Measurements from ENCODE around the gene DPPA5.
"Not testable (repeated sequence)": the region's sequence is repeated elsewhere in the genome, so short reads cannot be mapped to it uniquely, and the experiment has no call there.

Gene DPPA5

DNA sequence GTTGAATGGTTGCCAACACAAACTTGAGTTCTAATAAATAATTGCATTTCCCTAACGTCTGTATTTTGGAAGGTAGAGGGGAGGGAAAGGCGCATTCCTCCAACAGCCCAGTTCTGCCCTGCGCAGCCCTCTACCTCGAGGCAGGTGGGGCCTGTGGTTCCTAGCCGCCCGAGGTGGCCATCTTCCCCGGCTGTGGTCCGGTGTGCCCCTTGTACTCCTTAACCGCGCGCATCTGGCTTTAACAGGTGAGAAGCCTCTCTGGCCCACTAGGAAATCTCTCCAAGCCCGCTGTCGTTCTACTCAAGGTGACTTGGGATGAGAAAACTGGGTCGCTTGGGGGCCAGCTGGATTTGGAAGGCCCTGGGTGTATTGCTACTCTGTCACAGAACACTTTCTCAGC lies 10.0 kb upstream of the DPPA5 start:
- DNase-seq (ENCODE audit: low read depth in 2 of 2): no peak

DNA sequence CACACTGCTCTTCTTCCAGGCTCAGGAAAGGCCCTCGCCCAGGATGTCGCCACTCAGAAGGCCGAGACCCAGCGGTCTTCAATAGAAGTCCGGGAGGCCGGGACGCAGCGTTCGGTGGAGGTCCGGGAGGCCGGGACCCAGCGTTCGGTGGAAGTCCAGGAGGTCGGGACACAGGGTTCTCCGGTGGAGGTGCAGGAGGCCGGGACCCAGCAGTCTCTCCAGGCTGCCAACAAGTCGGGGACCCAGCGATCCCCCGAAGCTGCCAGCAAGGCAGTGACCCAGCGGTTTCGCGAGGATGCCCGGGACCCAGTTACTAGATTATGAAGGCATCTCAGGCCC lies 9.4 kb upstream of the DPPA5 start:
- DNase-seq (ENCODE audit: low read depth in 2 of 2): no peak

DNA sequence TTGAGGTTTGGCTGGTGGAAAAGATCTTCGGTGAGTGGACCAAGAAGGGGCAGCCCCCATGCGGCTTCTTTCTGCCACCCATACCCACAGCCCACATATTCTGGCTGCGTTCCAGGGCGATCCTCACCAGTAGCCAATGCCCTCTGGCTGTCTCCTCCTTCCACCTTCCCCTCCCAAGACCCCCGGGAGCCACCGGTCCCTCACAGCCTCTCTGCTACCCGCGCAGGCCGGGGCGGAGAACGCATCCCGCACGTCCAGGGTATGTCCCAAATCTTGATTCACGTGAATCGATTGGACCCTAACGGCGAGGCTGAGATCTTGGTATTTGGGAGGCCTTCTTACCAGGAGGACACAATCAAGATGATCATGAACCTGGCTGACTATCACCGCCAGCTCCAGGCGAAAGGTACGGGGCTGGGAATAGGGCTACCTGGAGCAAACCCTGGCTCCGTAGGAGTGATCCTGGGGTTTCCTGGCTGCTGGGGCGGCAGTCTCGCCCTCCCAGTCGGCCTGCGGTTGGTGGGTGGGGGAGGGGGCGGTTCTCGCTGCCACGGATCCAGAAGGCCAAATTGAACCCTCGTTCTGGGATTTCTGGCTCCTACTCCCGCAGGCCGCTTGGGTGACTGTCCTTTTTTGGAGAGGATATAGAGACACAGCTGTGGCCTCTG lies 8.9 kb upstream of the DPPA5 start:
- no peak for DNase-seq (ENCODE audit: low read depth in 2 of 2)

DNA sequence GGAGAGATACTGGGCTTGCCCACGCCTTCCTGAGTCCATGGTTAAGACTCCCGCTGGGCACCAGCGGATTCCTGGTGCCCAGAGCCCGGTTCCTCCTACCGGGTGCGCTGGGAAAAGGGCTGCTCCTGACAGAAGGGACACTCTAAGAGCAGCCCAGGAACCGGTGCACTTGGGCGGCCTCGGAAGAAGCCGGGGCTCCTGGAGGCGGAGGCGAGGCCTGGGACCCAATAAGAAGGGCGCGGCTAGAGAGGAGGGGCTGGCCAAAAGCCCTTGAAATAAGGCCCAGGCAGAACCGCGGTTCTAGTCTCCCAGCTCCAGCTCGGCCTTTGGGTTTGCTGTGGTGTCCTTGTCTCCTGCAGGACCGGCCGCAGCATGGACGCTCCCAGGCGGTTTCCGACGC lies 8.3 kb upstream of the DPPA5 start, which contains the start of gene KHDC3L:
Gene KHDC3L, plus strand, starts transcription at position 301 of the 400 bp plus-strand sequence. Its CDS starts 72 bp downstream, at position 373.
- no peak for DNase-seq (ENCODE audit: low read depth in 2 of 2)

DNA sequence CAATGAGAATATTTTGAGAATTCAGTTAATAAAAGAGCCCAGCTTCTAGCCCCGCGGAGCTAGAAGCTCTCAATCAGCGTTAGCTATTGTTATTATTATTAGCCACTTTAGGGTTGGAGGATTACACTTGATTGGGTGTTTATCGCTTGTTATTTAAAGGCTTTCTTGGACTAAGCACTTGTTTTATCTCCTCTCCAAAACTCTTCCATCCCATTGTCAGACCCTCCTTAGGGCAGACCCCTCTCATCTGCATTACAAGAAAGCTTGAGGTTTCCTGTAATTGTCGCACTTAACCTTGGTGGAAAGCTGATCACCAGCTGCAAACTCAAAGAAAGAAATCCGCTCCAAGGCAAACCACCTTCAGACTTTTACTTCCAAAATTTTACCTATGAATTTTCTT lies 4.8 kb downstream of the DPPA5 start:
- DNase-seq (ENCODE audit: low read depth in 2 of 2): no peak

DNA sequence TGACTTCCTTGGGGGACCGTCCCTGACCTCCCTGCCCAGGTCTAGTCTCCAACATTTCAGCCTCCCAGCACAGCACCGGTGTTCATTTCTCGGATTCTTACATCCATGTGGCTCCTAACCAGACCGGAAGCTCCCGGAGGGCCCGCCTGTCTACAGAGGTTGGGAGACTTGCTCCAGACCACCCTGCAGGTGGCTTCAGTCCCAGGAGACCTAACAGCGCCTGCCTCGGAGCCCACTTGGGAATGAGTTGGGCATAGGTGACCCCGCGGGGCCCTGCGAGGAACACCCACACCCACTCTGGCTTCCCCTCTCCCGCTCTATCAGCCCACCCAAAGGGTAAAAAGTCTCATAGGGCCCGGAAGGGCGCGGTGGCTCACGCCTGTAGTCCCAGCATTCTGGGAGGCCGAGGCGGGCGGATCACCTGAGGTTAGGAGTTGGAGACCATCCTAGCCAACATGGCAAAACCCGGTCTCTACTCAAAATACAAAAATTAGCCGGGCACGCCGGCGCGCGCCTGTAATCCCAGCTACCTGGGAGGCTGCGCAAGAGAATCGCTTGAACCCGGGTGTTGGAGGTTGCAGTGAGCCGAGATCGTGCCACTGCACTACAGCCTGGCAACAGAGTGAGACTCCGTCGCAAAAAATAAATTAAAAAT lies 5.4 kb downstream of the DPPA5 start:
- no peak for DNase-seq (ENCODE audit: low read depth in 2 of 2)

DNA sequence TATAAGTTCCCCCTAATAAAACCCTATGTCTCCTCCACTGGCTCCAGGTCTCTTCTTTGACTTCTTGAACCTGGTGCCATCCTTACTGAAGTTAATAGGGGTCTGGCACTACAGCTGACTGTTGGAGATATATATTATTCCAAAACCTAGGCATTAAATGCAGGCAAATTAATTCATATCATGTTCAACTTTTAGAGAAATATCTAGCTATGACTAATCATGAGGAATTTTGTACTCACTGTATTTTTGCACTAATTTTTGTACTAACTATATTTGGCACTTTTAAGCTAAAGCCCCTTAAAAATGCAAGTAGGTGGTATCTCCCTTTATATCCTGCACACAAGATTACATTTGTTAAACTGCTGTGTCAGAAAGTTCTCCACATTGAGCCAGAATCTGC lies 10.9 kb downstream of the DPPA5 start:
- DNase-seq (ENCODE audit: low read depth in 2 of 2): no peak

DNA sequence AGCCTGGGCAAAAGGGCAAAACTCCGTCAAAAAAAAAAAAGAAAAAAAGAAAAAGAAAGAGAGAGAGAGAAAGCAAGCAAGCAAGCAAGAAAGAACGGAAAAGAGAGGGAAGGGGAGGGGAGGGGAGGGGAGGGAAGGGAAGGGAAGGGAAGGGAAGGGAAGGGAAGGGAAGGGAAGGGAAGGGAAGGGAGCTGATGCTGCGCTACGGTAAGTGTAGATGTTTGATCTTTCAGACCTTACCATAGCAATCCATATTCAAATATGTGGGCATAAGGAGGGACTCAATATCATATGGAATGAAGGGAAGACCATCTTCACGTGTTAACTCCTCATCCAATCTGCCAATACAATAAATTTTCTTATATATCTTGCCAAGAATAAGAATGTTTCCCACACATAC lies 11.9 kb downstream of the DPPA5 start:
- DNase-seq (ENCODE audit: low read depth in 2 of 2): no peak

DNA sequence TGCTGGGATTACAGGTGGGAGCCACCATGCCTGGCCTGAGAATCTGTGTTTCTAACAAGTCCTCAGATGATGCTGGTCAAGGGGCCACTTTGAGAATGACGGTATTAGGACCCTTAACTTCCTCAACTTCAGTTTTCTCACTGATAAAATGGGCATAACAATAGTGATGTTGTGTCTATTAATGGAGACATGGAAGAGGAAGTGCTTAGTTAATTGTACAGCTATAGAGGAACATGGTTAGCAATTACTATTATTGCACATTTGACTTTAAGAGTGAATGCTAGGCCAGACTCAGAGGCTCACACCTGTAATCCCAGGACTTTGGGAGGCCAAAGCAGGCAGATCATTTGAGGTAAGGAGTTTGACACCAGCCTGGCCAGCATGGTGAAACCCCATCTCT lies 12.7 kb downstream of the DPPA5 start:
- no peak for DNase-seq (ENCODE audit: low read depth in 2 of 2)

DNA sequence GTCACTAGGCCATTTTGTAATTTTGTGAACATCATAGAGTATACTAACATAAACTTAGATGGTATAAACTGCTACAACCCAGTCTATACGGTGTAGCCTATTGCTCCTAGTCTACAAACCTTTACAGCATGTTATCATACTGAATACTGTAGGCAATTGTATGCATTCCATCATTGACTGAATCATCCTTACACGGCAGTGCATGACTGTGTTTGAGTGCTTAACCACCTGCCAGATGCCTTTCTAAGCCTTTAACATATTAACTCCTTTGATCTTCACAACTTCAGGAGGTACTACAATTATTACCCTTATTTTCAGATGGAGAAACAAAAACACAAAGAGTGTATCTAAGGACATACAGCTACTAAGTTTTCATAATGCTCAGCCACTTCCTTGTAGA lies 14.0 kb downstream of the DPPA5 start:
- no peak for DNase-seq (ENCODE audit: low read depth in 2 of 2)

DNA sequence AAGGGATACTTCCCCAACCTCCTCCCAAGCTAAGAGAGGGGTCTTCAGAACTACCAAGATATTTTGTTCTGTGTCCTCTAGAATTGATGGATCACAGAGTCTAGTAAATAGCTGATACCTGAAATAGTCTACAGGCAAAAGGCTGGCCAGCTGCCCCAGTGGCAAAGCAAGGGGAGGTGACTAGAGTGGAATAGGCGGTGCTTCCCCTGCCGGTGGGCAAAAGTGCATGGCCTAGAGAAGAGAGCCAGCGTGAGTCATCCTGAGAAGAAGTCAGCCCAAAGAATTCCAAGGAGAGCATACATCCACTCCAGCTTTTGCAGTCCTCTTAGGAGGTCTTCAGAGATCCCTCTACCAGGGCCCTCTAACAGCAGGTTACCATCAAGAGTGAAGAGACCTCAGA lies 14.7 kb downstream of the DPPA5 start:
- DNase-seq (ENCODE audit: low read depth in 2 of 2): no peak

DNA sequence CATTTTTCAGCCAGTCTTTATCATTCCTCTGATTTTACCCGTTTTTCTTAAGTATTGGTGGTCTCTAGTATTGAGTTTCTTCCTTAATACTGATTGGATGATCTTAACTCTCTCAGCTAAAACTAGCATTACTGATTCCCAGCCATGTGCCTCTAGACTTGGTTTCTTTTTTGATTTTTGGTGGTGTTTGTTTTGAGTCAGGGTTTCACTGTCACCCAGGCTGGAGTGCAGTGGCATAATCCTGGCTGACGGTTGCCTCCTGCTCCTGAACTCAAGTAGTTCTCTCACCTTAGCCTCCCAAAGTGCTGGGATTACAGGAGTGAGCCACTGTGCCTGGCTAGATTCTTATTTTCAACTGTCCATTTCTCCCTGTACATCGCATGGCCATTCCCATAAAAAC lies 24.9 kb downstream of the DPPA5 start:
- no peak for DNase-seq (ENCODE audit: low read depth in 2 of 2)

DNA sequence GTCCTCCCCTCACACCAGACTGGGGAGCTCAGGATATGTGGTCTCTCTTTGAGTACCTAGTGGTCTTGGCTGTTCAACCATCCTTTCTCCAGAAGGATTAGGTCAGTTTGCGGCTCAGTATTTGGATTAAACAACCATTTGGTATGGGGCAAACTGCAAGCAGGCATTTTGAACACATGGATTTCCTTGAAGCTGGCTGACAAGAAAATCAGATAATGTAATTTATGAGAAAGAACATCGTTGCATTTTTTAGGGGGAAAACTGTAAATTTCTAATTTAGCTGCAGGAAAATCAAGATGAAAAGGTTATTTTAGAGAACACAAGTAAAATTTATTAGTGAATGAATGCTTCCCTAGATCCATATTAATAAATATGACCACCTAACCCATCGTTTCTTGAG lies 25.3 kb downstream of the DPPA5 start:
- no peak for DNase-seq (ENCODE audit: low read depth in 2 of 2)

DNA sequence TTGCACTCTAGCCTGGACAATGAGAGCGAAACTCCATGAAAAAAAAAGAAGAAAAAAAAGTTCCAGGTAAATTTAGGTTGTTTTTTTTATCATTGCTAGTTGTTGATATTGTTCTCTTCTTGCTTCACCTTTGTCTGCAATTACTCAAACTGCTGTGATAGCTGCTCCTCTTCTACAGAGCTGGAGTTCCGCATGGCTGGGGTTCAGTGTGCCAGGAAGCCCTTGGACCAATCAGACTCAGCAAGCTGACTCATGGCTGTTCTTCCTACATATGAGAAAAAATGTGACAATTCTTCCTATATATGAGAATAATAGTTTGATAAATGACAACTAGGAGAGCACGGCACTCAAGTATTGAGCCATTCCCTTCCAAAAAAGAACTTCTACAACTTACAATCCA lies 28.4 kb downstream of the DPPA5 start:
- DNase-seq (ENCODE audit: low read depth in 2 of 2): no peak

DNA sequence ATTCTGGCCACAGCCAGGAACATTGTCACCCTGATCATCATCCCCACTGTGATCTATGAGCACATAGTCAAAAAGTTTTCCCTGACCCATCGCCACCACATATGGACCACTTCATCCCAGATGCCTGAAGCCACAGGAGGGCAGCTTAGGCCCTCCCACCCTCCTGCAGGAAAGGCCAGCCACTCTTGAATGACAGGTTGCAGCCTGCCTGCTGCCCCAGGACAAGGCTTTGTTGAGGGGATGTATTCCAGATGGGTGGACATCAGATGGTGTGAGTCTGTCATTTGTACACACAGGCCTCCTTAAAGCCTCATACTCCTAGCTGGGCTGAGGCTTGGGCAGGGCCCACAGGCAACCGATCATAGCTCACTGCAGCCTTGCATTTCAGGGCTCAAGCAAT lies 30.8 kb downstream of the DPPA5 start:
- DNase-seq (ENCODE audit: low read depth in 2 of 2): no peak

DNA sequence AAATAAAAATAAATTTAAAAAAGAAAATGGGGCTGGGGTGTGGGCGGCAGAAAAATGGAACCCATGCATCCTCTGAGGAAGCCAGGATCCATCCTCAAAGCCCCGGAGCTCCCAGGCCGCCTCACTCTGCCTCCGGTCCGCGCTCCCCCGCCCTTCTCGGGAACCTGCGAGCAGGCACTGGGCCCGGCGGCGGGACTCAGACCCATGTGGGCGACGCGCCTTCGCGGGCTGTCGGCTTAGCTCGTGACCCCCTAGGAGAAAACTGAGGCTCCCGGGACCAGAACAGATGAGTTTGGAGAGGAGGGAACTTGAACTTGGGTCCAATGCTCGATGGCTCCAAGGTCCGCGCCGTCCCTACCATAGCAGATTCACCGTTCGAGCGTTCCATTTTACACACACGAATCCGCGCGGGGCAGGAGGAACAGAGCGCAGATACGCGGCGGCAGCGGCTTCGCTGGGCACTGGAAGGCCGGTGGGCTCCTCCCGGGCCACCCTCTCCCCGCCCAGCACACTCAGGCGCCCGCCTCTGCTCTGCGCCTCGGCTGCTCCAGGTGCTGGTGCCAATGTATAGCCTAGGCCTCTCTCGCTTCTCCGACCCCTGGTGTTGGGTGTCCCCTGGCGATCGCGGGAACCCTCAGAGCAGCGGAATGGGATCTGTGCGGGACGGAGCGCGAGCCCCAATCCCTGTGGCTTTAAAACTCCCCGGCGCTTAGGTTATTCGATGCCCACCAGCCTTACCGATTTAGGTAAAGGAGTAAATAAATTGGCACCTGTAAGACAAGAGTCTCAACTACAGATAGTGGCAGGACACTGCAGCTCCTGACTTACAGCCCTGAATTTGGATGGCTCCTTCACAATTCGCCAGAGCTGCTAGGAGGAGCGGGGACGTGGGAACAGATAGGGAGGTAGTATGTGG lies 39.2 kb downstream of the DPPA5 start:
- DNase-seq (ENCODE audit: low read depth in 2 of 2): no peak

DNA sequence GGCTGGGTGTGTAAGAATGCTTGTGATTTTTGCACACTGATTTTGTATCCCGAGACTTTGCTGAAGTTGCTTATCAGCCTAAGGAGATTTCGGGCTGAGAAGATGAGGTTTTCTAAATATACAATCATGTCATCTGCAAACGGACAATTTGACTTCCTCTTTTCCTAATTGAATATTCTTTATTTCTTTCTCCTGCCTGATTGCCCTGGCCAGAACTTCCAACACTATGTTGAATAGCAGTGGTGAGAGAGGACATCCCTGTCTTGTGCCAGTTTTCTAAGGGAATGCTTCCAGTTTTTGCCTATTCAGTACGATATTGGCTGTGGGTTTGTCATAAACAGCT lies 43.6 kb downstream of the DPPA5 start:
- DNase-seq (ENCODE audit: low read depth in 2 of 2): not testable (repeated sequence)

DNA sequence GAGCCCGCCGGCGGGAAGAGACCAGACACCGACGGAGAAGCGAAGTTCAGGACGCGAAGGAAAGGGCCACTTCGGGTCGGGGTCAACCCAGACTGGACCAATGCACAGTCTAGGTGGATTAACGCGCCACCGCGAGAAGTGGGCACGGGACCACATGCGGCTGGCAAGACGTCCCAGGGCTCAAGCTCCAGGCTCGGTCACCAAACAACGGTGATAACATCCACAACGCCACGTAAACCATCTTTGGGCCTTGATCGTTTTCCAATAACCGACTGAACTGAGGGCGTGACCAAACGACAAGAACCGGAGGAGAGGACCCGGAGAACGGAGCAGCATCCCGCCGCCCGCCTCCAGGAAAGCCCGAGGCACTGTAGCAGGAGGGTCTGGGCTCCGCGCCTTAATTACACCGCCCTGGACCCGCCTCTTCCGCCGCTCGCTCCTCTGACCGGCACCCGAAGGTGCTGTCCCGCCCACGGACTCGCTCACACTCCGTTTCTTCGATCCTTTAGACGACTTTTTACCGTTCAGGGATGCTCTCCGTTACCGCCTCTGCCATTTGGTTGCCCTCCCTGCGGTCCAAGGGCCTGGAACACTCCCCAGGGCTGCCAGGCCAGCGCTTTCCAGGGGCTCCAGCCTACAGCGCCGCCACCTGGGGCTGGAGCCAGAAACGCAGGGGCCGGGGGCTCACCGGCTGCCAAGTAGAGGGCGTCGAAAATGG lies 44.1 kb downstream of the DPPA5 start:
- peak; percentile 51 to 66 for DNase-seq (ENCODE audit: low read depth in 2 of 2)

DNA sequence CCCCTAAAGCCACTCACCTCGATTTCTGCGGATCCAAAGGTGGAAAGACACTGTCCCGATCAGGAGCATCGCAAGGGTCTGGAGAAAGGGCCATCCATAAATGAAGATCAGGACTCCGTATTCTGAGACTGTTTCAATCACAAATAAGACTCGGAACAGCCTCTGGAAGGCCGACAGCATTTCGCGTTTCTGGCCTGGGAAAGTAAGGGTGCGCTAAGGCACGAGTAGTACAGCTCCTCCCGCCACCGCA lies 44.6 kb downstream of the DPPA5 start:
- DNase-seq (ENCODE audit: low read depth in 2 of 2): no peak

DNA sequence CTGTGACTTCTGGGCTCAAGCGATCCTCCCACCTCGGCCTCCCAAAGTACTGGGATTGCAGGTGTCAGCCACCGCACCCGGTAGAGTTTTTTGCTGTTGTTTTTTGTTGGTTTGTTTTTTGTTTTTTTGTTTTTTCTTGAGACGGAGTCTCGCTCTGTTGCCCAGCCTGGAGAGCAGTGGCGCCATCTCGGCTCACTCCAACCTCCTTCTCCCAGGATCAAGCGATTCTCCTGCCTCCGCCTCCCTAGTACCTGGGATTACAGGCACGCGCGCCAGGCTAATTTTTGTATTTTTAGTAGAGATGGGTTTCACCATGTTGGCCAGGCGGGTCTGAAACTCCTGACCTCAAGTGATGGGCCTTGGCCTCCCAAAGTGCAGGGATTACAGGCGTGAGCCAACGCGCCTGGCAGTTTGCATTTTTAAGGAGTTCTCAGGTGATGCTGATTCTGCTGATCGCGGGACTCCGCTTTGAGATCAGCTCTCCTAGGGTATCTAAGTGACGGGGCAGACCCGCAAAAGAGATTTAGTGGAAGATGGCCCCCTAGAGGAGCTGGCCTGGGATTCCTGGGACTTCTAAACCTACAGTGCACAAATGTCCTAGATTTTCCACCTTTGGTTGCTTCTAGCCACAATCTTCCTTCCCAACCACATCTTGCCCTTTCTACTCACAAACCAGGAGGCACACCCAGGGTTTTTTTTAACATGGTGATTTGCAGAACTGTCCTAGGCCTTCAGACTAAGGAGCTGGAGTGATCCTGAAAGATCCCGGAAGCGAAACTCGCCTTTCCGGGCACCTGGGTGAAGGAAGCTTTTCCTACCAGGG lies 45.2 kb downstream of the DPPA5 start:
- no peak for DNase-seq (ENCODE audit: low read depth in 2 of 2)

DNA sequence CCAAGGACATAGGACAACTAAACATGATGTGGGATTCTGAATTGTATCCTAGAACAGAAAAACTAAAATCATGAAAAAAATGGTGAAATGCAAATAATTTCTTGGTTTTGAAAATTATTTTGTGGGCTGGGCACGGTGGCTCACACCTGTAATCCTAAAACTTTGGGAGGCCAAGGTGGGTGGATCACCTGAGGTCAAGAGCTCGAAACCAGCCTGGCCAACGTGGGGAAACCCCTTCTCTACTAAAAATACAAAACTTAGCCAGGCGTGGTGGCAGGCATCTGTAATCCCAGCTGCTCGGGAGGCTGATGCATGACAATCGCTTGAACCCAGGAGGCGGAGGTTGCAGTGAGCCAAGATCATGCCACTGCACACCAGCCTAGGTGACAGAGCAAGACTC lies 50.3 kb downstream of the DPPA5 start:
- not testable (repeated sequence) for DNase-seq (ENCODE audit: low read depth in 2 of 2)
